Suppressor macrophage (primary cell): ENCODE results near the gene VGLL4.
A peak's percentile ranks its signal among the peaks of the same experiment; 100 is the strongest.

Experiments
- DNase-seq, 4 experiments: peaks; one replicate each; pipeline ENCODE4 v3.0.0-alpha.2; 2020 to 2022

Gene VGLL4

GRCh38 chr3:11546657-11547302, 96.9 kb downstream of the VGLL4 start:
- DNase-seq = no peak

- DNase-seq = no peak
Measured at GRCh38 chr3:11545186-11545851, 98.4 kb downstream of the VGLL4 start.

GRCh38 chr3:11544412-11545181, 99.1 kb downstream of the VGLL4 start:
- DNase-seq = peak; percentile 49 to 66 (median 61)

GRCh38 chr3:11543948-11544387, 99.7 kb downstream of the VGLL4 start:
- DNase-seq = no peak

GRCh38 chr3:11543141-11543947, 100.4 kb downstream of the VGLL4 start:
- DNase-seq = no peak

- DNase-seq = no peak
Measured at GRCh38 chr3:11542551-11542950, 101.2 kb downstream of the VGLL4 start.

- no peak for DNase-seq
Measured at GRCh38 chr3:11541321-11542303, 102.1 kb downstream of the VGLL4 start.

- no peak for DNase-seq
Measured at GRCh38 chr3:11539677-11540076, 104.0 kb downstream of the VGLL4 start.

- peak in 1 of 4 experiments; percentile 19 for DNase-seq
Measured at GRCh38 chr3:11539218-11539617, 104.5 kb downstream of the VGLL4 start.

- no peak for DNase-seq
Measured at GRCh38 chr3:11538581-11538980, 105.1 kb downstream of the VGLL4 start.

- DNase-seq = peak in 2 of 4 experiments; percentile 32 to 35
Measured at GRCh38 chr3:11536936-11537612, 106.6 kb downstream of the VGLL4 start.

GRCh38 chr3:11536132-11536935, 107.4 kb downstream of the VGLL4 start:
- no peak for DNase-seq

- DNase-seq = no peak
Measured at GRCh38 chr3:11535243-11535960, 108.3 kb downstream of the VGLL4 start.

- no peak for DNase-seq
Measured at GRCh38 chr3:11534793-11535101, 109.0 kb downstream of the VGLL4 start.

GRCh38 chr3:11534011-11534792, 109.5 kb downstream of the VGLL4 start:
- no peak for DNase-seq

GRCh38 chr3:11532931-11533391, 110.8 kb downstream of the VGLL4 start:
- no peak for DNase-seq

- DNase-seq = no peak
Measured at GRCh38 chr3:11530153-11530721, 113.5 kb downstream of the VGLL4 start.

- no peak for DNase-seq
Measured at GRCh38 chr3:11529281-11529680, 114.4 kb downstream of the VGLL4 start.
